Measurements from ENCODE around the gene CDC6. TPM values are rescaled to one million over a fixed set of nuclear protein-coding genes. Genes with fewer than 3 reads are reported as not detected.
A peak's percentile ranks its signal among the peaks of the same experiment; 100 is the strongest.

Gene CDC6
- total RNA-seq, 4 donors from 2014 or later, result 0.54 to 2.2 (median 1.2) TPM; not detected in 1

DNA sequence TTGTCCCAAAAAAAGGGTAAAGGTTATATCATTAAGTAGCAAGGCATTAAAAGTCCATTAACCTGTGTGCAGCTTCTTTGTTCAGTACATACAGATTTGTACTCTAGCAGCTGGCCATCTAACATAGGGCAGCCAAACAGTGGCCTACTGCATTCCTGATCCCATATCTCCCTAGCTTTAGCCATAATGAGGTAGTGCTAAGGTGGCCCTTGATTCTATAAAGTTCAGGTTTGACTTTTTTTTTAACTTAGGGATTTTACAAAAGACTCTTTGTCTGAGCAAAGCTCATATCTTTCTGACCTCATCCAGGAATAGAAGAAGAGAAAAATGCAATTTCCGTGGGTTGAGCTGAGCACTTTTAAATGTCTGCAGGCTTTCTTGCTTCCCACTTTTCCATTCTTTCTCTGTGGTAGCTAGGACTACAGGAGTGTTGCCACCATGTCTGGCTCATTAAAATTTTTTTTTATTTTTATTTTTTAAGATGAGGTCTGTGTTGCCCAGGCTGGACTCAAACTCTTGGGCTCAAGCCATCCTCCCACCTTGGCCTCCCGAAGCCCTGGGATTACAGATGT is 19.5 kb upstream of the CDC6 start:
- ATAC-seq, result no peak
- TF ChIP-seq EP300 (IDR thresholded peaks at IDR 0.05) (no peak), POLR2A (IDR thresholded peaks at IDR 0.05) (no peak), POLR2AphosphoS5 (IDR thresholded peaks at IDR 0.05) (no peak)
- TF ChIP-seq, protein P1, sequence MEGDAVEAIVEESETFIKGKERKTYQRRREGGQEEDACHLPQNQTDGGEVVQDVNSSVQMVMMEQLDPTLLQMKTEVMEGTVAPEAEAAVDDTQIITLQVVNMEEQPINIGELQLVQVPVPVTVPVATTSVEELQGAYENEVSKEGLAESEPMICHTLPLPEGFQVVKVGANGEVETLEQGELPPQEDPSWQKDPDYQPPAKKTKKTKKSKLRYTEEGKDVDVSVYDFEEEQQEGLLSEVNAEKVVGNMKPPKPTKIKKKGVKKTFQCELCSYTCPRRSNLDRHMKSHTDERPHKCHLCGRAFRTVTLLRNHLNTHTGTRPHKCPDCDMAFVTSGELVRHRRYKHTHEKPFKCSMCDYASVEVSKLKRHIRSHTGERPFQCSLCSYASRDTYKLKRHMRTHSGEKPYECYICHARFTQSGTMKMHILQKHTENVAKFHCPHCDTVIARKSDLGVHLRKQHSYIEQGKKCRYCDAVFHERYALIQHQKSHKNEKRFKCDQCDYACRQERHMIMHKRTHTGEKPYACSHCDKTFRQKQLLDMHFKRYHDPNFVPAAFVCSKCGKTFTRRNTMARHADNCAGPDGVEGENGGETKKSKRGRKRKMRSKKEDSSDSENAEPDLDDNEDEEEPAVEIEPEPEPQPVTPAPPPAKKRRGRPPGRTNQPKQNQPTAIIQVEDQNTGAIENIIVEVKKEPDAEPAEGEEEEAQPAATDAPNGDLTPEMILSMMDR (IDR thresholded peaks at IDR 0.05), result no peak
- no peak overlapping the region for H3K4me3 ChIP-seq
- peaks cover 0 to 96% of the 10 kb centered on the region in 2 donors for H3K36me3 ChIP-seq
- no peaks in the 10 kb centered on the region for H3K9me3 ChIP-seq
- no peaks in the 10 kb centered on the region for H3K4me1 ChIP-seq
- H3K27ac ChIP-seq, result no peak overlapping the region
- 49 to 83% methylated on average over 1 to 2 of the region's 2 CpGs for WGBS, 2 donors (ENCODE audit: low coverage in 1 of 2)
- no peaks in the 10 kb centered on the region for H3K27me3 ChIP-seq

DNA sequence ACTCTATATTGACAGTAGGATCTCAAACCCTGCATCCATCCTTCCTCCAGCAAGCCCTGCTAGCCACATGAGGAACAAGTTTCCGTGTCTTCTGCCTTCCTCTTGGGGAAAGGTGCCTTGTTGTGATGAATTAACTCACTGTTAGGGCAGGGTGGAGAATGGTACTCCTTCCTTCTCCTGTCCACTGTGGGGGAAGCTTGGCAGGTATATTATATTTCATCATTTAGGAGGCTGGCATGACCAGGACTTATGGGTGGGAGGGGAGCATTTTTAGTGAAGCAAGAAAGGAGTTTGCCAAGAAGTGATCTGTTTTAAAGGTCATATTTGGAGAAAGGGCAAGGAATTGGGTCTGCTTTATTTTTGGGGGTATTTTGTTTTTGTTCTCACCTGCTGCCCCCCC is 9.3 kb upstream of the CDC6 start:
- H3K4me3 ChIP-seq, result no peak overlapping the region
- no peak overlapping the region for H3K27ac ChIP-seq
- 100% methylated on average over 1 of the region's 1 CpG; no CpG with 5 or more reads in 1 of the 2 donors for WGBS, 2 donors (ENCODE audit: low coverage in 1 of 2)
- peaks cover 0 to 89% of the 10 kb centered on the region in 2 donors for H3K36me3 ChIP-seq
- H3K9me3 ChIP-seq, result no peaks in the 10 kb centered on the region
- no peaks in the 10 kb centered on the region for H3K27me3 ChIP-seq
- TF ChIP-seq, protein P1 (IDR thresholded peaks at IDR 0.05), result no peak
- no peak for TF ChIP-seq POLR2AphosphoS5 (IDR thresholded peaks at IDR 0.05)
- TF ChIP-seq EP300 (IDR thresholded peaks at IDR 0.05), result no peak
- TF ChIP-seq POLR2A (IDR thresholded peaks at IDR 0.05), result no peak
- no peak for ATAC-seq
- peaks cover 0 to 2% (median 0%) of the 10 kb centered on the region in 3 donors for H3K4me1 ChIP-seq

GRCh38 chr17:40279402-40279801 is 8.3 kb upstream of the CDC6 start:
- 63% methylated on average over 3 of the region's 4 CpGs; no CpG with 5 or more reads in 1 of the 2 donors for WGBS, 2 donors (ENCODE audit: low coverage in 1 of 2)
- H3K4me1 ChIP-seq, result peaks cover 0 to 12% (median 0%) of the 10 kb centered on the region in 3 donors
- TF ChIP-seq EP300 (IDR thresholded peaks at IDR 0.05) (no peak), POLR2AphosphoS5 (IDR thresholded peaks at IDR 0.05) (no peak), POLR2A (IDR thresholded peaks at IDR 0.05) (no peak)
- TF ChIP-seq, protein P1 (IDR thresholded peaks at IDR 0.05), result no peak
- H3K27me3 ChIP-seq, result no peaks in the 10 kb centered on the region
- peaks cover 0 to 79% of the 10 kb centered on the region in 2 donors for H3K36me3 ChIP-seq
- ATAC-seq, result no peak
- no peak overlapping the region for H3K4me3 ChIP-seq
- no peaks in the 10 kb centered on the region for H3K9me3 ChIP-seq
- H3K27ac ChIP-seq, result no peak overlapping the region

DNA sequence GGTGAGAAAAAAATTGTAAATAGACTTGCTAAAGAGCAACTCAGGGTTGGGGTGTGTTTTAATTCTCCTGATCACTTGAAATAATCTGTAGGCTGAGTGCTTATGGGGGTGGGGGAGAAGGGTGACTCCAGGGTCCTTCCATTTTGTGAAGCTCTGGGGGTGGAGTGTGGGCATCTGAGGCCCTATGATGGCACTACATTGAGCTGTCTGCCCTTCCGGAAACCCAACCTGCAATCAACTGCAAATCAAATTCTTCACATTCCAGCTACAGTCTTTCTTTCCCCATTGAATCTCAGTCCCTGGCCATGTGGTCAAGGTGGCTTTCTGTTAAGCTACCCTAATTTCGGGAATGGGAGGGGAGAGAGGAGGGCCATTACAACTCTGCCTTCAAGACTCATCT is 6.0 kb upstream of the CDC6 start:
- Histone ChIP-seq H3K9me3 (no peaks in the 10 kb centered on the region), H3K27ac (no peak overlapping the region), H3K27me3 (no peaks in the 10 kb centered on the region), H3K36me3 (peaks cover 0 to 57% of the 10 kb centered on the region in 2 donors), H3K4me1 (peaks cover 0 to 19% (median 0%) of the 10 kb centered on the region in 3 donors), H3K4me3 (no peak overlapping the region)
- TF ChIP-seq EP300 (IDR thresholded peaks at IDR 0.05) (no peak), POLR2A (IDR thresholded peaks at IDR 0.05) (no peak), POLR2AphosphoS5 (IDR thresholded peaks at IDR 0.05) (no peak)
- TF ChIP-seq, protein P1 (IDR thresholded peaks at IDR 0.05), result no peak
- 67 to 100% methylated on average over 1 to 2 of the region's 2 CpGs for WGBS, 2 donors (ENCODE audit: low coverage in 1 of 2)
- no peak for ATAC-seq

- H3K27me3 ChIP-seq, result no peaks in the 10 kb centered on the region
- H3K4me3 ChIP-seq, result no peak overlapping the region
- WGBS, 2 donors (ENCODE audit: low coverage in 1 of 2), result 30 to 38% methylated on average over 2 of the region's 2 CpGs
- TF ChIP-seq EP300 (IDR thresholded peaks at IDR 0.05) (no peak), POLR2AphosphoS5 (IDR thresholded peaks at IDR 0.05) (no peak)
- TF ChIP-seq, protein P1 (IDR thresholded peaks at IDR 0.05), result no peak
- H3K36me3 ChIP-seq, result peaks cover 0 to 37% of the 10 kb centered on the region in 2 donors
- no peak for ATAC-seq
- peaks cover 0 to 34% (median 5%) of the 10 kb centered on the region in 3 donors for H3K4me1 ChIP-seq
- H3K27ac ChIP-seq, result peak overlapping the region in 3 of 4 donors; percentile 43 to 73 (median 64)
- no peaks in the 10 kb centered on the region for H3K9me3 ChIP-seq
Observed at GRCh38 chr17:40283662-40284061, 4.0 kb upstream of the CDC6 start.

Data from gastroesophageal sphincter (tissue), 4 donors.